Endothelial cell of hepatic sinusoid (primary cell): ENCODE data around the gene ITCH.
"Not testable (repeated sequence)": the region's sequence is repeated elsewhere in the genome, so short reads cannot be mapped to it uniquely, and the experiment has no call there.

ENCODE experiments used
- in situ Hi-C: cut with HindIII; loops from 2 replicates; pipeline ENCODE4 v1.10.0; 2017; ENCODE audit warnings: low sequenced_read_pairs

ITCH gene

GRCh38 chr20:34445177-34446065 is 82.3 kb downstream of the ITCH start:
- in situ Hi-C loops, result no loop called here

GRCh38 chr20:34448517-34448916 is 85.4 kb downstream of the ITCH start:
- in situ Hi-C loops, result no loop called here

- in situ Hi-C loops, result no loop called here
Observed at GRCh38 chr20:34449674-34450592, 86.9 kb downstream of the ITCH start.

- in situ Hi-C loops, result no loop called here
Observed at GRCh38 chr20:34452281-34452982, 89.4 kb downstream of the ITCH start.

- in situ Hi-C loops, result loop anchor here (5.0 kb wide), 1 partner anchor 59 kb away; the partner anchor contains the start of gene DYNLRB1
Observed at GRCh38 chr20:34458631-34459030, 95.6 kb downstream of the ITCH start.

GRCh38 chr20:34459209-34459897 is 96.3 kb downstream of the ITCH start:
- in situ Hi-C loops, result loop anchor here (5.0 kb wide), 1 partner anchor 58 kb away; the partner anchor contains the start of gene DYNLRB1

GRCh38 chr20:34461779-34462087 is 98.7 kb downstream of the ITCH start:
- in situ Hi-C loops, result no loop called here

- in situ Hi-C loops, result no loop called here
Observed at GRCh38 chr20:34468951-34469350, 105.9 kb downstream of the ITCH start.

GRCh38 chr20:34472246-34472925 is 109.3 kb downstream of the ITCH start:
- in situ Hi-C loops, result no loop called here

- in situ Hi-C loops, result no loop called here
Observed at GRCh38 chr20:34473262-34473883, 110.3 kb downstream of the ITCH start.

GRCh38 chr20:34475979-34476736 is 113.1 kb downstream of the ITCH start:
- in situ Hi-C loops, result no loop called here

GRCh38 chr20:34479627-34480026 is 116.6 kb downstream of the ITCH start:
- in situ Hi-C loops, result no loop called here

- in situ Hi-C loops, result not testable (repeated sequence)
Observed at GRCh38 chr20:34482154-34482553, 119.1 kb downstream of the ITCH start.

- in situ Hi-C loops, result not testable (repeated sequence)
Observed at GRCh38 chr20:34483585-34484220, 120.6 kb downstream of the ITCH start.

GRCh38 chr20:34485068-34485634 is 122.1 kb downstream of the ITCH start:
- in situ Hi-C loops, result loop anchor here (5.0 kb wide), 1 partner anchor 52 kb away; no protein-coding TSS in a partner anchor

- in situ Hi-C loops, result no loop called here
Observed at GRCh38 chr20:34491226-34491931, 128.3 kb downstream of the ITCH start.

- in situ Hi-C loops, result no loop called here
Observed at GRCh38 chr20:34491932-34492509, 128.9 kb downstream of the ITCH start.
